ENCODE results near the gene GNA12.

- TF ChIP-seq CTCF (IDR thresholded peaks at IDR 0.05; ENCODE audit: low read length) (no peak), EZH2 (optimal IDR thresholded peaks at IDR 0.05; ENCODE audit: low read depth, low read length) (no peak)
Observed at GRCh38 chr7:2880874-2881533, 36.9 kb upstream of the GNA12 start.

Data from MM.1S (cell line).